Activated naive CD4-positive, alpha-beta T cell treated with anti-CD3 and anti-CD28 coated beads, Interleukin-2, amount 10 ng/mL, durations not matched to agents 7 days and 5 days (primary cell): ENCODE measurements around the gene GRIN3B.
A peak's percentile ranks its signal among the peaks of the same experiment; 100 is the strongest.

Experiments used
- CTCF ChIA-PET: fragments of 350-600 bp; sonication (Branson Sonifier 250); formaldehyde crosslinking; loops from one replicate; lab custom pipeline; 2021; ENCODE audit warnings: antibody characterized with exemption; lab: Charles Lee
- DNase-seq: peaks from one replicate; pipeline ENCODE4 v3.0.0-alpha.2; 2020
- H3K27ac Mint-ChIP-seq: one replicate; pipeline ENCODE4 v1.8.0; 2021; ENCODE audit warnings: mild to moderate bottlenecking, moderate library complexity, mixed read lengths
- H3K27me3 Mint-ChIP-seq: one replicate; pipeline ENCODE4 v1.8.0; 2021; ENCODE audit warnings: mild to moderate bottlenecking, mixed read lengths
- H3K36me3 Mint-ChIP-seq: one replicate; pipeline ENCODE4 v1.8.0; 2021; ENCODE audit warnings: mixed read lengths
- H3K4me1 Mint-ChIP-seq: one replicate; pipeline ENCODE4 v1.8.0; 2021; ENCODE audit warnings: mixed read lengths
- H3K4me3 Mint-ChIP-seq: one replicate; pipeline ENCODE4 v1.8.0; 2021; ENCODE audit warnings: mild to moderate bottlenecking, moderate library complexity, mixed read lengths
- H3K9me3 Mint-ChIP-seq: one replicate; pipeline ENCODE4 v1.8.0; 2021; ENCODE audit warnings: mixed read lengths

GRIN3B gene

GRCh38 chr19:991174-991931, 8.9 kb upstream of the GRIN3B start:
- DNase-seq, result peak; percentile 63
- Mint-ChIP-seq H3K9me3 (no peaks in the 10 kb centered on the region), H3K27me3 (peaks cover 9% of the 10 kb centered on the region), H3K4me3 (no peak overlapping the region), H3K27ac (no peak overlapping the region), H3K36me3 (peaks cover 23% of the 10 kb centered on the region), H3K4me1 (peaks cover 7% of the 10 kb centered on the region)
- CTCF ChIA-PET, result no interaction called here

GRCh38 chr19:991932-992669, 8.1 kb upstream of the GRIN3B start:
- Mint-ChIP-seq H3K36me3 (peaks cover 18% of the 10 kb centered on the region), H3K27ac (no peak overlapping the region)

GRCh38 chr19:992670-993055, 7.6 kb upstream of the GRIN3B start:
- Mint-ChIP-seq H3K27ac (no peak overlapping the region), H3K4me1 (peaks cover 7% of the 10 kb centered on the region), H3K4me3 (no peak overlapping the region), H3K27me3 (peaks cover 22% of the 10 kb centered on the region), H3K36me3 (peaks cover 18% of the 10 kb centered on the region), H3K9me3 (no peaks in the 10 kb centered on the region)
- no peak for DNase-seq
- CTCF ChIA-PET, result no interaction called here

More at GRCh38 chr19:991932-992669, 8.1 kb upstream of the GRIN3B start:
- Mint-ChIP-seq H3K4me1 (peaks cover 6% of the 10 kb centered on the region), H3K4me3 (no peak overlapping the region), H3K27me3 (peaks cover 16% of the 10 kb centered on the region), H3K9me3 (no peaks in the 10 kb centered on the region)
- CTCF ChIA-PET, result no interaction called here
- no peak for DNase-seq

GRCh38 chr19:993361-993830, 6.8 kb upstream of the GRIN3B start:
- H3K27me3 Mint-ChIP-seq, result peaks cover 29% of the 10 kb centered on the region
- CTCF ChIA-PET, result no interaction called here
- peaks cover 10% of the 10 kb centered on the region for H3K4me1 Mint-ChIP-seq
- no peak overlapping the region for H3K27ac Mint-ChIP-seq
- no peak for DNase-seq
- H3K36me3 Mint-ChIP-seq, result peaks cover 16% of the 10 kb centered on the region
- no peaks in the 10 kb centered on the region for H3K9me3 Mint-ChIP-seq
- H3K4me3 Mint-ChIP-seq, result no peak overlapping the region

GRCh38 chr19:993831-994393, 6.3 kb upstream of the GRIN3B start:
- H3K27me3 Mint-ChIP-seq, result peaks cover 34% of the 10 kb centered on the region
- CTCF ChIA-PET, result no interaction called here
- peaks cover 16% of the 10 kb centered on the region for H3K36me3 Mint-ChIP-seq
- no peak for DNase-seq
- H3K4me3 Mint-ChIP-seq, result no peak overlapping the region
- H3K4me1 Mint-ChIP-seq, result peaks cover 12% of the 10 kb centered on the region
- no peaks in the 10 kb centered on the region for H3K9me3 Mint-ChIP-seq
- no peak overlapping the region for H3K27ac Mint-ChIP-seq

- Mint-ChIP-seq H3K36me3 (peaks cover 16% of the 10 kb centered on the region), H3K27ac (no peak overlapping the region), H3K9me3 (no peaks in the 10 kb centered on the region), H3K27me3 (peaks cover 40% of the 10 kb centered on the region), H3K4me1 (peaks cover 18% of the 10 kb centered on the region), H3K4me3 (no peak overlapping the region)
- CTCF ChIA-PET, result no interaction called here
- DNase-seq, result no peak
These were observed 5.7 kb upstream of the GRIN3B start for GRCh38 chr19:994516-994915.

GRCh38 chr19:995051-995827, 5.0 kb upstream of the GRIN3B start:
- CTCF ChIA-PET, result interaction anchor here (1.2 kb wide), 1 partner anchor 11 kb away, joined by 3 read pairs; no protein-coding TSS in a partner anchor
- no peak overlapping the region for H3K27ac Mint-ChIP-seq
- no peak for DNase-seq
- H3K36me3 Mint-ChIP-seq, result peaks cover 16% of the 10 kb centered on the region
- H3K27me3 Mint-ChIP-seq, result peaks cover 47% of the 10 kb centered on the region
- H3K4me1 Mint-ChIP-seq, result peaks cover 18% of the 10 kb centered on the region
- H3K9me3 Mint-ChIP-seq, result no peaks in the 10 kb centered on the region
- H3K4me3 Mint-ChIP-seq, result no peak overlapping the region

GRCh38 chr19:996051-996838, 4.0 kb upstream of the GRIN3B start:
- Mint-ChIP-seq H3K4me1 (peaks cover 23% of the 10 kb centered on the region), H3K9me3 (no peaks in the 10 kb centered on the region), H3K36me3 (peaks cover 11% of the 10 kb centered on the region), H3K27me3 (peaks cover 54% of the 10 kb centered on the region), H3K4me3 (peak overlapping the region; percentile 35), H3K27ac (peak overlapping the region; percentile 78)
- CTCF ChIA-PET, result interaction anchor here (1.2 to 2.0 kb wide), 2 partner anchors 10 to 133 kb away, joined by 3 to 8 read pairs; no protein-coding TSS in a partner anchor
- peak; percentile 83 for DNase-seq

- CTCF ChIA-PET, result interaction anchor here (0.6 to 2.8 kb wide), 3 partner anchors 14 to 204 kb away, joined by 3 to 8 read pairs (median 7); partner anchors contain the start of gene WDR18
- DNase-seq, result no peak
- Mint-ChIP-seq H3K27me3 (peaks cover 70% of the 10 kb centered on the region), H3K9me3 (no peaks in the 10 kb centered on the region), H3K27ac (no peak overlapping the region), H3K4me3 (no peak overlapping the region), H3K36me3 (peaks cover 5% of the 10 kb centered on the region), H3K4me1 (peaks cover 23% of the 10 kb centered on the region)
These were observed 2.2 kb upstream of the GRIN3B start for GRCh38 chr19:998064-998463.

GRCh38 chr19:999379-999719, 870 bp upstream of the GRIN3B start:
- CTCF ChIA-PET, result interaction anchor here (2.8 kb wide), 1 partner anchor 15 kb away, joined by 7 read pairs; the partner anchor contains the start of gene WDR18
- no peak overlapping the region for H3K4me3 Mint-ChIP-seq

GRCh38 chr19:1000591-1001537, 645 bp downstream of the GRIN3B start:
- no peak for DNase-seq
- Mint-ChIP-seq H3K36me3 (peaks cover 1% of the 10 kb centered on the region), H3K4me3 (no peak overlapping the region), H3K9me3 (no peaks in the 10 kb centered on the region), H3K27ac (no peak overlapping the region), H3K27me3 (peaks cover 79% of the 10 kb centered on the region), H3K4me1 (peaks cover 23% of the 10 kb centered on the region)
- CTCF ChIA-PET, result interaction anchor here (0.6 to 1.6 kb wide), 4 partner anchors 36 to 313 kb away, joined by 3 to 4 read pairs (median 3); partner anchors contain the start of gene CBARP

More at GRCh38 chr19:999379-999719, 870 bp upstream of the GRIN3B start:
- Mint-ChIP-seq H3K27ac (no peak overlapping the region), H3K4me1 (peaks cover 23% of the 10 kb centered on the region), H3K27me3 (peaks cover 78% of the 10 kb centered on the region), H3K9me3 (no peaks in the 10 kb centered on the region), H3K36me3 (no peaks in the 10 kb centered on the region)
- DNase-seq, result no peak

- Mint-ChIP-seq H3K27me3 (peaks cover 71% of the 10 kb centered on the region), H3K4me3 (no peak overlapping the region), H3K9me3 (no peaks in the 10 kb centered on the region), H3K36me3 (peaks cover 1% of the 10 kb centered on the region), H3K4me1 (peaks cover 18% of the 10 kb centered on the region), H3K27ac (no peak overlapping the region)
- peak; percentile 79 for DNase-seq
- CTCF ChIA-PET, result interaction anchor here (0.8 to 1.6 kb wide), 2 partner anchors 237 to 314 kb away, joined by 3 to 4 read pairs; partner anchors contain the start of gene CBARP
These were observed 1.4 kb downstream of the GRIN3B start for GRCh38 chr19:1001538-1002166.
